Measurements from ENCODE around the gene TMEM244. TPM values are rescaled to one million over a fixed set of nuclear protein-coding genes. Genes with fewer than 3 reads are reported as not detected.

Gene TMEM244, protein sequence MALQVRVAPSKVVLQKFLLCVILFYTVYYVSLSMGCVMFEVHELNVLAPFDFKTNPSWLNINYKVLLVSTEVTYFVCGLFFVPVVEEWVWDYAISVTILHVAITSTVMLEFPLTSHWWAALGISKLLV
- total RNA-seq = not detected

DNA sequence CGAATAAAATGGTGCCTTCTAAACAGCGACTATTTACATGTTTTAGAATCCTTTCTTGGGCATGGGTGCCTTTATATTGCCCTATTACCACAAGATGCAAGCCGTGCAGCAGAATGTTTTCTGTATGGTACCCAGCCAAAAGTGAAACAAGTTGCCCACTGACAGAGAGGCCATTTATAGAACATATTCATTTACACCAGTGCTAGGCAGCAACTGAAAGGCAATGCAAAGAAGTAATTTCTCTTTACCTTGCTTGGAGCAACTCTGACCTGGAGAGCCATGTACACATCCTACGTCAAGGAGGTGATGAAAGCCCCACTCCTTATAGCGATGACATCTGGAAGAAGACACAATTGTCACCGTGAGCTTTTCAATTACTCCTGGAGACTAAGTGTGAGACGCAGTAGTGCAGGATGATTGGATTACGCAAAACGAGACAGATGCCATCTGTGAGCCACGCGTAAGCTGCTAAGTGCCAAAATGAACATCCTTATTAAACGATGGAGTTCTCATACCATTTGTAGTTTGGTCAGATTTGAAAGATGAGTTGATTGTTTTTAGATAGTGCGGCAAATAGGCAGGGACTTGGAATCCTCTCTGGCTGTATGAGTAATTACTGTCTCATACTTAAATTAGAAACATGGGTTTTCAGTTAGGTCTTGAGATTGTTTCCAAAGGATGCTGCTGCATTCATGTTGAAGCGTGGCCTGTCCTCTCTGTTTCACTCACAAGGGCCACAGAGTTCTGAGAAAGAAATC lies at the start of gene TMEM244:
Gene TMEM244, minus strand, starts transcription at position 408 of the 758 bp plus-strand sequence. Its CDS starts 127 bp downstream, at position 281.
- 61 to 68% methylated on average over 14 of the region's 14 CpGs for WGBS, 2 donors
- Histone ChIP-seq H3K27me3 (no peaks in the 10 kb centered on the region), H3K36me3 (no peaks in the 10 kb centered on the region), H3K9me3 (no peaks in the 10 kb centered on the region), H3K4me1 (peaks cover 0 to 10% (median 0%) of the 10 kb centered on the region in 3 donors), H3K4me3 (peak within 1 kb of the TSS in 2 of 4 donors; percentile 10 to 22), H3K27ac (no peak within 1 kb of the TSS)
- no peak for DNase-seq
- TF ChIP-seq, protein P1, sequence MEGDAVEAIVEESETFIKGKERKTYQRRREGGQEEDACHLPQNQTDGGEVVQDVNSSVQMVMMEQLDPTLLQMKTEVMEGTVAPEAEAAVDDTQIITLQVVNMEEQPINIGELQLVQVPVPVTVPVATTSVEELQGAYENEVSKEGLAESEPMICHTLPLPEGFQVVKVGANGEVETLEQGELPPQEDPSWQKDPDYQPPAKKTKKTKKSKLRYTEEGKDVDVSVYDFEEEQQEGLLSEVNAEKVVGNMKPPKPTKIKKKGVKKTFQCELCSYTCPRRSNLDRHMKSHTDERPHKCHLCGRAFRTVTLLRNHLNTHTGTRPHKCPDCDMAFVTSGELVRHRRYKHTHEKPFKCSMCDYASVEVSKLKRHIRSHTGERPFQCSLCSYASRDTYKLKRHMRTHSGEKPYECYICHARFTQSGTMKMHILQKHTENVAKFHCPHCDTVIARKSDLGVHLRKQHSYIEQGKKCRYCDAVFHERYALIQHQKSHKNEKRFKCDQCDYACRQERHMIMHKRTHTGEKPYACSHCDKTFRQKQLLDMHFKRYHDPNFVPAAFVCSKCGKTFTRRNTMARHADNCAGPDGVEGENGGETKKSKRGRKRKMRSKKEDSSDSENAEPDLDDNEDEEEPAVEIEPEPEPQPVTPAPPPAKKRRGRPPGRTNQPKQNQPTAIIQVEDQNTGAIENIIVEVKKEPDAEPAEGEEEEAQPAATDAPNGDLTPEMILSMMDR (IDR thresholded peaks at IDR 0.05) = no peak
- TF ChIP-seq POLR2A (IDR thresholded peaks at IDR 0.05) = no peak
- intact Hi-C loops (cut with DNase I) = no loop called here

DNA sequence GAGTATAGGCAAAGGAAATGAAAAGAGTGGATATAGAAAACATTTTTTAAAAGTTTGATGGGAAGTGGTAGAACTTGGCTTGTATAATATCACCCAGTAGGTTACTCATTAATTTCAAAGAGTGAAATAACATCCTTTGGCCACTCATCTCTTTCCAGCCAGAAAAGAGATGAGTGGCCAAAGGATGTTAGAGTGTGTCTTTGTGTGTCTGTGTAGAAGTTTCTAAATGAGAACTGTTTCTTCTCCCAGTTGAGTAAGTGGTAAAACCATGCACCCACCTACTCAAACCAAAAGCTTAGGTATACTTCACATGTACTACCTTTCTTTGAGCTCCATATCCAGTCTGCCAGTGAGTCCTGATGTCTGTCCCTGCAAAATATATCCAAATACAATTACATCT lies 47.7 kb upstream of the TMEM244 start:
- Histone ChIP-seq H3K4me1 (no peaks in the 10 kb centered on the region), H3K4me3 (no peak overlapping the region), H3K36me3 (no peaks in the 10 kb centered on the region), H3K27me3 (no peaks in the 10 kb centered on the region), H3K9me3 (no peaks in the 10 kb centered on the region), H3K27ac (no peak overlapping the region)
- TF ChIP-seq, protein P1 (IDR thresholded peaks at IDR 0.05) = no peak
- TF ChIP-seq POLR2A (IDR thresholded peaks at IDR 0.05) = no peak
- no peak for DNase-seq
- intact Hi-C loops (cut with DNase I) = no loop called here

DNA sequence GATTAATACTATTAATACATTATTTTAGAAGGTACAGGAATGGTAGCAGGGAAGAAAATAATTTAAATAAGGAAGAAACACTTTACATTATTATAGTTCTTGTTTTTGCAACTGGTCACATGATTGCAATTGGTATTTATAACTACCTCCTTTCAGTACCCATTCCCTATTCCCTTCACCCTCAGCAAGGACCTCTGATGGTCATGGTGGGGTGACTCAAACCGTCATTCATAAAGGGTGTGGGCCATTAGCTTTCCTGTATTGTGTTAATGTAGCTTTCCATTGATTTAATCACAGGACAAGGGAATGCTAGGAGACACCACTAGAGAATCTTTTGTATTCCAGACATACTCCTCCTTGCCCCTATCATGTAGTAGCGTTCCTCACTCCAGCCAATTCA lies 47.2 kb upstream of the TMEM244 start:
- WGBS, 2 donors = 65 to 71% methylated on average over 2 of the region's 2 CpGs
- H3K27ac ChIP-seq = no peak overlapping the region
- no peaks in the 10 kb centered on the region for H3K4me1 ChIP-seq
- H3K4me3 ChIP-seq = no peak overlapping the region
- intact Hi-C loops (cut with DNase I) = no loop called here
- H3K36me3 ChIP-seq = no peaks in the 10 kb centered on the region
- no peak for TF ChIP-seq POLR2A (IDR thresholded peaks at IDR 0.05)
- TF ChIP-seq, protein P1 (IDR thresholded peaks at IDR 0.05) = no peak
- H3K27me3 ChIP-seq = no peaks in the 10 kb centered on the region
- H3K9me3 ChIP-seq = no peaks in the 10 kb centered on the region
- no peak for DNase-seq

DNA sequence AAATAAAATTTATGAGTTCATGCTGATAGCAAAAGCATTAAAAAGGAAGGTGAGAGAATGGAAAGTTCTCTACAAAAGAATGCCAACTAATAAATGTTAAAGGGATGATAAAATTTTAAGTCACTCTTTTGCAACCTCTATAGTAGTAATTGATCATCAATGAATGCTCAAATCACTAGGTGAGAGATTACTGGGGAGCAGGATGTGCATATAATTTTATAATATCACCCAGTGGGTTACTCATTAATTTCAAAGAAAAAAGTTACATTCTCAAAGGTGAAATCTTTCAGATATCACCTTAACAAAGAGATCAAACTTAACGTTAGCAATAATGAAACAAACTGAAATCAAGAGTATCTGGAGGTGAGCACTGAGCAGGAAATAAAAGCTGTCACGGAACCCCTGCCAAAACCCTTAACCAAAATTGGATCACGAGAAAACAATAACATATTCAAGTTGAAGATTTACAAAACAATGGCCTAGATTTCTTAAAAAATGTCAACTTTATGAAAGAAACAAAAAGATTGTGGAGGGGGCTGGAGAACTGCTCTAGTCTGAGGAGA lies 45.5 kb upstream of the TMEM244 start:
- intact Hi-C loops (cut with DNase I) = no loop called here
- H3K4me3 ChIP-seq = no peak overlapping the region
- DNase-seq = no peak
- peaks cover 0 to 6% (median 0%) of the 10 kb centered on the region in 3 donors for H3K4me1 ChIP-seq
- no peaks in the 10 kb centered on the region for H3K9me3 ChIP-seq
- no peaks in the 10 kb centered on the region for H3K36me3 ChIP-seq
- no peak overlapping the region for H3K27ac ChIP-seq
- no peaks in the 10 kb centered on the region for H3K27me3 ChIP-seq
- 40 to 43% methylated on average over 3 of the region's 3 CpGs for WGBS, 2 donors
- TF ChIP-seq, protein P1 (IDR thresholded peaks at IDR 0.05) = no peak
- no peak for TF ChIP-seq POLR2A (IDR thresholded peaks at IDR 0.05)

DNA sequence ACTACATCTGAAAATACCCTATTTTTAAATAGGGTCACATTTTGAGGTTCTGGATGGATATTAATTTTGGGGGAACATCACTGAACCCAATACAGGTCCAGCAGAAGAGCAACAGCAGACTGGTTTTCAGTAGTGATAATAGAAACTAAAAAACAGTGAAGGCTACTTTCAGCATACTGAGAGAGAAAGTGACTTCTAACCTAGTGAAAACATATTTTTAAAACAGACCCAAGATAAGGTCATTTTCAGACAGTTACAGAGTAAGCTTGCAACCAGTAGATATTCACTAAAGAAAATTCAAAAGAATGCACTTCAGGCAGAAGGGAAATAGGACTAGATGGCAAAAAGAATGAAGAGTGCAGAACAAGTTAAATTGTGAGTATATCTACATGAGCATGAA lies 42.0 kb upstream of the TMEM244 start:
- Histone ChIP-seq H3K27me3 (no peaks in the 10 kb centered on the region), H3K9me3 (no peaks in the 10 kb centered on the region), H3K4me1 (peaks cover 0 to 6% (median 0%) of the 10 kb centered on the region in 3 donors), H3K4me3 (no peak overlapping the region), H3K27ac (no peak overlapping the region), H3K36me3 (no peaks in the 10 kb centered on the region)
- no peak for TF ChIP-seq POLR2A (IDR thresholded peaks at IDR 0.05)
- TF ChIP-seq, protein P1 (IDR thresholded peaks at IDR 0.05) = no peak
- intact Hi-C loops (cut with DNase I) = no loop called here
- DNase-seq = no peak

All from esophagus squamous epithelium (tissue), 5 donors.